GM21737 (cell line): ENCODE results near the gene MSH2.
"Not testable (repeated sequence)": the region's sequence is repeated elsewhere in the genome, so short reads cannot be mapped to it uniquely, and the experiment has no call there.

Experiments used
- ATAC-seq: cut with Tn5 transposase; IDR thresholded peaks from one replicate; pipeline ENCODE4 v1.9.1; 2021; ENCODE audit warnings: mild to moderate bottlenecking, moderate library complexity; ENCODE audit not compliant: unreplicated experiment

MSH2 gene

DNA sequence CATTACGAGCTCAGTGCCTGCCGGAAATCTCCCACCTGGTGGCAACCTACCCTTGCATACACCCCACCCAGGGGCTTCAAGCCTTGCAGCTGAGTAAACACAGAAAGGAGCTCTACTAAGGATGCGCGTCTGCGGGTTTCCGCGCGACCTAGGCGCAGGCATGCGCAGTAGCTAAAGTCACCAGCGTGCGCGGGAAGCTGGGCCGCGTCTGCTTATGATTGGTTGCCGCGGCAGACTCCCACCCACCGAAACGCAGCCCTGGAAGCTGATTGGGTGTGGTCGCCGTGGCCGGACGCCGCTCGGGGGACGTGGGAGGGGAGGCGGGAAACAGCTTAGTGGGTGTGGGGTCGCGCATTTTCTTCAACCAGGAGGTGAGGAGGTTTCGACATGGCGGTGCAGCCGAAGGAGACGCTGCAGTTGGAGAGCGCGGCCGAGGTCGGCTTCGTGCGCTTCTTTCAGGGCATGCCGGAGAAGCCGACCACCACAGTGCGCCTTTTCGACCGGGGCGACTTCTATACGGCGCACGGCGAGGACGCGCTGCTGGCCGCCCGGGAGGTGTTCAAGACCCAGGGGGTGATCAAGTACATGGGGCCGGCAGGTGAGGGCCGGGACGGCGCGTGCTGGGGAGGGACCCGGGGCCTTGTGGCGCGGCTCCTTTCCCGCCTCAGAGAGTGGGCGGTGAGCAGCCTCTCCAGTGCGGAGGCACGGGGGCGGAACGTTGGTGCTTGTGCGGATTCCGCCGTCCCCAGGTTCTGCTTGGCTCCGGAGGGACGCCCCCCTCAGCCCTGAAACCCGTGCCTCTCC is at the start of gene MSH2:
Gene MSH2 (plus strand): TSS at position 352 of the 804 bp plus-strand sequence. CDS start 36 bp downstream, at position 388.
- ATAC-seq: peak; percentile 94

DNA sequence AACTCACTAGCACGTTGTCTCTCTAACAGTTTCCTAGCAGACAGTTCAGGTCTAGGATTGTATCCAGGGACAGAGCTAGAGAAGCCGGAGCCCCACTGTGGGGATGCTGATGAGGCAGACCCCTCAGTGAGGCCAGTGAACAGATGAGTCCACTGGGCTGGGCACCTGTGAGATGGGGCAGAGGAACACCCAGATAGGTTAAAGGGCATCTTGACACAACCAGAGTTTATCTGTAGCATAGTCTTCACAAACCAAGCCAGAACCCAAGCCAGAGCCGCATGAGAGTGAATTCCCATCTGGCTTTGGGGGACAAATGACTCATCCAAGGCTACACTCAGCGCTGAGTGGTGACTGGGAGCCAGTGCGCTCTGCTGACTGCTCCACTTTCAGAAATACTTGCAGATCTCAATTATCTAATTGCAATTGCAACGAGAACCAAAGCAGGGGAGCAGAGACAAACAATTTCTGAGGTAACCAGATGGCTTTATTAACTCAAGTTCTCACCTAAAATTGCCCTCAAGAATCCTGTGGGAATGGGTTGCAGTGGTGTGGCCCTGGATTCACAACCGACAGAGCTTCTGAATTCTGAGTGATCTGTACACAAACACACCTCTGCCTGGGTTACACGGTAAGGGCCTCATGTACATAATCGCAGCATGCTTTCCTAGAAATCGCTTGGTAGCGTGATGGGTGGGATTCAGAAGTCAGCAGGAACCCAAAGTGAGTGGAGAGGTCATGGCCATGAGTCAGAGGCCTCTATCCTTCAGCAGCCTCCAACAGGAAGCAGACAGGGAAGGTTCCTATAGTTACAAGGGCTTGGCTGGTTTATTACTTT is 48.7 kb upstream of the MSH2 start:
- ATAC-seq: no peak

DNA sequence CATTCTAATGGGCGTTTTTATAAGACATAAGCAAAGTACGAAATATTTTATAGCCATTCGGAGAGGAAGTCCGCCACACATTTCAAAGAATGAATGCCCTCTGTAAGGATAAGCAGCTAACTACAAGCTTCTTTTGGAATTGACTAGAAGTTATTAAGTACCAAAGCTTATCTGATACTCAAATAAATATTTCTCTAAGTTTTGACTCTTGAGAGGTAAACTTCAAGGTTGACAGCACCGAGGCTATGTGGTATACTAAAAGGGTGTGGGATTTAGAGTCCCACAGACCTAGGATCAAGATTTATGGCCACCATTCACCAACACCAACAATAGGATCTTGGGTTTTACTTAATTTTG is 48.1 kb upstream of the MSH2 start:
- ATAC-seq: no peak

DNA sequence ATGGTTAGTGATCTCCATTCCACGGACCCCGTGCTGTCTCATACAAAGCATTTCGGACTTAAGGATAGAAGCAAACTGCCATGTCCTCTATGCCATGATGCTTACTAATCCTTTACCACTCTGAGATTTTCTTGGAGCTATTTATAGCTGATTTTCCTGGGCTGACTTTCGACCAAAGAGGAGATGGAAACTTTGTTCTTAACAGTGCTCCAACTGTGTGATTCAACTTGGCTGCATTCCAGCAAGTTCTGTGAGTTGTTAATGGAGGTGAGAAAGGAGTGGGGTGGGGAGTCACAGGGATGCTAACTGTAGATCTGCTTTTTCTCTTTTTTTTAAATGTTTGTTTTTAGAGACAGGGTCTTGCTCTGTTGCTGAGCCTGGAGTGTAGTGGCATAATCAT is 45.5 kb upstream of the MSH2 start:
- no peak for ATAC-seq

DNA sequence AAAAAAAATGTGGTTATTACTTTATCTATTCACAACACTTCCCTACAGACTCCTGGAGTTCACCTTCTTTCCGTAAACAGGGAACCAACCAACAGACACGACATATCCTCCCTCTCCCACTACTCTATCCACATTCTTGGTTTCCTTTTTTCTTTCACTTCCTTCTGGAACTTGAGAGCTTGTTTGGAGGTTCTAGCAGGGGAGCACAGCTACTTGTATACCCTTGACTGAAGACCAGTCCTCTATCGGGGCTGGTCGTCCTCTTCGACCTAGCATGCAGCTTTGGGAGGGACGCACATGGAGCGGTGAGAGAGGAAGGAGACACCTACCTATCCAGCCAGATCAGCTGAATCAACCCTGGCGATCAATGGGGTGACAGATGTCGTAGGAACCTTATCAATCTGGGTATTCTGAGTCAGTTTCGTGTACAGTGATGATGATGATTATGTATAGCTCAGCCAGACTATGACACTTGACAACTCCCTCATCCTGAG is 43.5 kb upstream of the MSH2 start:
- no peak for ATAC-seq

DNA sequence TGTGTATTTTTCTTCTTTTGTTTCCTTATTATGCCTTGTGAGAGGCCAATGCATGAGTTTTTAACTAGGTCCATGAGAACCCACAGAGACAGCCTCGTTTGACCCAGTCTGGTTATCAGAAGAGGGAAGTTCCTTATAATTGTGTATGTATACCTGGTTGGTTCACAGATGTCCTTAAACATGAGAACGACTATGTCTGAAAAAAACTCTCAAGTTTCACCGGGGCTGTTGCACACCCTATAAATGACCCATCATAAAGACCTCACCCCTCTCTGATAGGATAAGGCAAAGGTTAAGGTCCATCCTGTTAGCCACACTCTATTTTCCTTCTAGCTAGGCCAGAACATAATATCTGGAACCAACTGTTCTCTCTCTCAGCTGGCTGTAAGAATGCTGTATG is 42.7 kb upstream of the MSH2 start:
- no peak for ATAC-seq

DNA sequence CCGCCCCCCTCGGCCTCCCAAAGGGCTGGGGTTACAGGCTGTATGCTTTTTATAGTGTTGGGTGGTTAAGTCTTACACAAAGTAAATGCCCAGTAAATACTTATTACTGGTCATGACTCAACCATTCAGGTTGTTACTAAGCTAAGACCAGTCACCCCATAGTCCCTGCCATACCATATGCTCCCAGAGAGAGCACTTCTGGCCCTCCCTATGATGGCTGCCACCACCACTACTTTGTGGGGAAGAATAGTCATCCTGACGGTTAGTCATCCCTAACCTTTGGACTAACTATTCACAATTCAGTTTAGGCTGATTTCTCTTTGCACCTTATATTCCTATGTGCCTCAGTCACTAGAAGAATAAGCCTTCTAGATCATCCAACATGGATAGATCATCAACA is 42.0 kb upstream of the MSH2 start:
- ATAC-seq: no peak

DNA sequence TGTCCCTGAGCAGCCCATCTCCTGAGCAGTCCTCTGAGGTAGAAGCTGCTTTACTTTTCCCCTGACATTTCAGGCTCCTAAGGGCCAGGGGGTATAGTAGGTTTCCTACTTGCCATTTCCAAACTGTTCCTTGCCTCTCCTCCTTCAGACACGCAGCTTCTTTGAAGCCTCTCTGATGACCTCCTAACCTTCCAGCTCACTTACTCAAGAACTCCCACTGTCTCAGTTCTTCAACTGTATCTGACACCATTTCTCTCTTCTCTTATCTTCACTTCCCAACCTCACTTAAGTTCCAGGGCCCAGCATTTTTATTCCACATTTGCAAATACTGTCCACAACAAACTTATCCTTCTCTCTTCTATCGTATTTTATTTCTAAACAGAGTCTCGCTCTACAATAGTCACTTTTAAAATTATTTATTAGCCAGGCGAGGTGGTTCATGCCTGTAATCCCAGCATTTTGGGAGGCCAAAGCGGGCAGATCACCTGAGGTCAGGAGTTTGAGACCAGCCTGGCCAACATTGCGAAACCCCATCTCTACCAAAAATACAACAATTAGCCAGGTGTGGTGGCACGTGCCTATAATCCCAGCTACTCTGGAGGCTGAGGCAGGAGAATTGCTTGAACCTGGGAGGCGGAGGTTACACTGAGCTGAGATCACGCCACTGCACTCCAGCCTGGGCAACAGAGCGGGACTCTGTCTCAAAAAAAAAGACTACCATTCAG is 41.3 kb upstream of the MSH2 start:
- not testable (repeated sequence) for ATAC-seq

DNA sequence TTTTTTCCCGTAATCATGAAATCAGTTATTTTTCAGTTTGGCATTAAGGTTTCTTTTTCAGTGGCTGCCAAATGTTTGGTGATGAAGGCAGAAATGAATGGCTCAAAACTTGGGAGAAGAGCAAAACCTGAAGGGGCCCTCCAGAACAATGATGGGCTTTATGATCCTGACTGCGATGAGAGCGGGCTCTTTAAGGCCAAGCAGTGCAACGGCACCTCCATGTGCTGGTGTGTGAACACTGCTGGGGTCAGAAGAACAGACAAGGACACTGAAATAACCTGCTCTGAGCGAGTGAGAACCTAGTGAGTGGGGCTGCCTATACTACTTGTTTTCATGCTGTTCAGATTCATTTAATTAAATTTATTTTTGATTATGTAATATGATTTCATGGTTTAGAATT is 29.2 kb upstream of the MSH2 start:
- no peak for ATAC-seq

DNA sequence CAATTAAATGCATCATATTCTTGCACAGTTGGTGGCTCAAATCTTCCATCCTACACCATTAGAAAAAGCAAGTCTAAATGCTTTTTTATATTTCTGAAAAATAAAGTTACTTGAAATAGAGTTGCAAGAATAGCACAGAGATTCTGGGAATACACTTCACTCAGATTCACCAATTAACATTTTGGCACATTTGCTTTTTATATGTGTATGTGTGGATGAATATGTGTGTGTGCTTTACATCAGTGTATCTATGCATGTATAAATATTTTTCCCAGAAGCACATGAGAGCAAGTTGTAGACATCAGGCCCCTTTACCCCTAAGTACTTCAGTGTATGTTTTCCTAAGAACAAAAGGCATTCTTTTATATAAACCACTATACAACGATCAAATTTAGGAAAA is 27.6 kb upstream of the MSH2 start:
- no peak for ATAC-seq

DNA sequence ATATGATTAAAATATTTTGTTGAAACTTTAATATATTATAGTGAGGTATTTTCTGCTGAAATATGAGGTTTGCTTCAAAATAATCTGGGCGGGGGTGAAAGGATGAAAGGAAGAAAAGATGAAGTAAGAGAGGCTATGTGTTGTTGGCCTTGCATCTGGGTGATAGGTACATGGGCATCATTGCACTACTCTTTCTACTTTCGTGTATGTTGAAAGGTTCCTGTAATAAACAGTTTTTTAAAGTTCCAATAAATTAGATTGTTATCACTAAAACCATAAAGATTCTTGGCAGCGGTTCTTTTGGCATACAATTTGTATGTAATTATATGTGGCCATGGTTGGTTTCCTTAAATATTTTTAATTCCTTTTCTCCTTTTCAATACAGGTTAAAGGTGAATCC is 23.6 kb upstream of the MSH2 start:
- ATAC-seq: no peak

DNA sequence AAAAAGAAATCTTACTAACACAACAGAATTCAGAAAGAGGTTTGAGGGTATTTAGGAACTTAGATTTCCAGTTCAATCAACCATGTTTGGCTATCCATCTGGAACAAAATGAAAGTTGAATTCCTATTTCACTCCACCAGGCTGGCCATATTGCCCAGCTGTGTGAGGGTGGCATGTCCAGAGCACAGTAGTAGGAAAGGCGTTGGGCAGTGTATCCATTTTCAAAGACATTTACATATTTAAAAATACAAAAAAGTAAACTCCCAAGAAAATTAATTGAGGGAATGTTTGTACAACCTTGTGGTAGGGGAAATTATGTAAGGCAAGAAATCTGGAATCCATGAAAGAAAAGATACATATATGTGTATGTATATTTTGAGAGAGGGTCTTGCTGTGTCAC is 21.5 kb upstream of the MSH2 start:
- ATAC-seq: no peak

DNA sequence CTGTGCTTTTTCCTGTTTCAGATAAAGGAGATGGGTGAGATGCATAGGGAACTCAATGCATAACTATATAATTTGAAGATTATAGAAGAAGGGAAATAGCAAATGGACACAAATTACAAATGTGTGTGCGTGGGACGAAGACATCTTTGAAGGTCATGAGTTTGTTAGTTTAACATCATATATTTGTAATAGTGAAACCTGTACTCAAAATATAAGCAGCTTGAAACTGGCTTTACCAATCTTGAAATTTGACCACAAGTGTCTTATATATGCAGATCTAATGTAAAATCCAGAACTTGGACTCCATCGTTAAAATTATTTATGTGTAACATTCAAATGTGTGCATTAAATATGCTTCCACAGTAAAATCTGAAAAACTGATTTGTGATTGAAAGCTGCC is 16.4 kb upstream of the MSH2 start:
- no peak for ATAC-seq

DNA sequence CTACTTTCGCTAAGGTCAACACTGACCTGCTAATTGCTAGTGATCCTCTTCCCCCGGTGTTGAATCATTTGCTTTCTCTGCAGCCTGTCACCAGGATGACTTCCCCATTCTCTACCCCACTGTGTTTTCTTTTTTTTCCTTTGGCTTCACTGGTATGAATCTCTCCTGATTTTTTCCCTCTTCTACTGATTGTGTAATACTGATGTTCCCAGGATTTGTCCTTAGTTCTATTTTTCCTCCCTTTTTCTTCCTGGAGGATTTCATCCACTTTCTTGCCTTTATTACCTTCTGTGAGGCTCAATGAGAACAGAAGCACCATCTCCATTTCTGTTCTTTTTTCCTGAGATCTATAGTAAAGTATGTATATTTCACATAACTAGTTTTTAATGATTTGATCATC is 14.1 kb upstream of the MSH2 start:
- no peak for ATAC-seq

DNA sequence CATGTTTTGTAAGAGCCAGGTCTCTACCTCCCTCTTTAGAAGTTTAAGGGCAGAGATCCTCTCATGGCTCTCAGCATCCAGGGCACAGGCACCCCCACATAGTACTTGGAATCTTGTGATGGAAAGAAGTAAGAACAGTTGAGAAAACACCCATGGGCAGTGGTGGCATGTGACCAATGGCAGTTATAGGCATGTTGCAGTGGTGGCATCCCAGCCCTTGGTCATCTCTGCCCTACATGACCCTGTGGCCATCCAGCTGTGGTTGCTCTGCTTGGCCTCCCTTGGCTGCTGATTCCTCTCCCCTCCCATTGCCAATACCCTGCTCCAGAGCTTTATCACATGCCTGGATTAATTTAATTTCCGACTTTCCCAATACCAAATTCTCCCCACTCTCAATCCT is 13.3 kb upstream of the MSH2 start:
- no peak for ATAC-seq

DNA sequence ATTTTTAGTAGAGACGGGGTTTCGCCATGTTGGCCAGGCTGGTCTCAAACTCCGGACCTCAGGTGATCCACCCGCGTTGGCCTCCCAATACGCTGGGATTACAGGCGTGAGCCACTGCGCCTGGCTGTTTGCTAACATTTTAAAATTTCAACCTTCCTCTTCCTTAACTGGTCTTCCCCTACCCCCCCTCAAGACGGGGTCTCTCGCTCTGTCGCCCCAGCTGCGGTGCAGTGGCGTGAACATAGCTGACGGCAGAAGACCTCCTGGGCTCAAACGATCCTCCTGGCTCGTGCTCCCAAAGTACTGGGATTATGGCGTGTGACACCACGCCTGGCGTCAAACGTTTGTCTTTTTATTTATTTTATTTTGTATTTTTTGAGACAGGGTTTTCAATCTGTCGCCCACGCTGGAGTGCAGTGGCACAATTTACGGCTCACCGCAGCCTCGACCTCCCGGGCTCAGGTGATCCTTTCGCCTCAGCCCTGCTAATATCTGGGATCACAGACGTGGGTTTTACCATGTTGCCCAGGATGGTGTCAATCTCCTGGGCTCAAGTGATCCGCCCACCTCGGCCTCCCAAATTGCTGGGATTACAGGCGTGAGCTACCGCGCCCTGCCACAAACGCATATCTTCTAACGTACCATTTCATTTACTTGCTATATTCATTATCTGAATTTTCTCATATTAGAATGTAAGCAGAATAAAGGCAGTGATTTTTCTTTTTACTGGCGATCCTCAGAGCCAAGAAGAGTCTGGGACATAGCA is 984 bp upstream of the MSH2 start:
- ATAC-seq: no peak

DNA sequence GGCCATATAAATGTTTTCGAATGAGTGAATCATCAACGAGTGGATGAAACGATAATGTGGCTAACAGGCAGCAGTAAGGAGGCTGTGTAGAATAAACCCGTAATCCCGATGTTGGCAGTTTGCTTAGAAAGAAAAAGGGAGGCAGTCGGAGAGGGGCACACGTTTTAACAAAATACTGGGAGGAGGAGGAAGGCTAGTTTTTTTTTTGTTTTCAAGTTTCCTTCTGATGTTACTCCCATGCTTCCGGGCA is 476 bp upstream of the MSH2 start:
- no peak for ATAC-seq

DNA sequence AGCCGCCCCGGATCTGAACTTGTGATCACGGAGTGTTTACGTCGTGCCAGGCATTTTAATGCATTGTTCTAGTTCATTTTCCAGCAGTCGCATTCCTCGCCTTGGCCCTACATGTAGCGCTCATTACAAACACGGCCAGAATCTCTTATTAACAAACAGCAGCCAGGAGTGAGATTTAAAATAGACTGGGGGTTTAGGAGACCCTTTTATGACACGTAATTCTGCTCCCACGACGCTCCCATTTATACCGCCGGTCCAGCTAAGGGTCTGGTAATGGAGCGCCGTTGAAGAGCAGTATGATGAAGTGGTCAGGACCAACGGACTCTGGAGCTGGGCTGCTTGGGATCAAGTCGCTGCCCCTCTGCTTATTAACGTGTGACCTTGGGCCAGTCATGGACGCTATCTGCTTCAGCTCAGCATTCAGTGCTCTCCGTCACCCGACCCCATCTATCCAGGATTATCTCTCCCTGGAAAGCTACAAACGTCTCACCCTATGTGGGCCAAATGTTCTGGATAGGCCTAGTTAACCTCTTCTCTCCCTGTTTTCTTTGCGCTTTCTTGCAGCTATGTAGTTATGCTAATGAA is 745 bp downstream of the MSH2 start:
- no peak for ATAC-seq

DNA sequence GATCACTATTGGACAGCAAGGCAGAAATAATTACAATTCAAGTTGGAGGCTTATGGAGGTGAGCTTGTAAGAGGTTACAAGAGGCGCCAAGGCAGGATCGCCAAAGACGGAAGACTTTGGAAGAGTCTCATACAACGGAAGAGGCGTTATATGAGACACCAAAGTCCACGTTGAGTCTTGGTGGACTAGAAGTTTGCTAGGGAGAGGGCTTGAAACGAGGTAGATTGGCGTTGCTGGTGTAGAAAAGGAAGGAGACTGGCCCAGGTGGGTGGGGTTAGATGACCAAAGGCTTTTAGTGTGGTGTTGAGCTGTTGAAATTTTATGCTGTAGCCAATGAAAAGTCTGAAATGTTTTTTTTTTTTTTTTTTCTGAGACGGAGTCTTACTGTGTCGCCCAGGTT is 1.4 kb downstream of the MSH2 start:
- no peak for ATAC-seq

DNA sequence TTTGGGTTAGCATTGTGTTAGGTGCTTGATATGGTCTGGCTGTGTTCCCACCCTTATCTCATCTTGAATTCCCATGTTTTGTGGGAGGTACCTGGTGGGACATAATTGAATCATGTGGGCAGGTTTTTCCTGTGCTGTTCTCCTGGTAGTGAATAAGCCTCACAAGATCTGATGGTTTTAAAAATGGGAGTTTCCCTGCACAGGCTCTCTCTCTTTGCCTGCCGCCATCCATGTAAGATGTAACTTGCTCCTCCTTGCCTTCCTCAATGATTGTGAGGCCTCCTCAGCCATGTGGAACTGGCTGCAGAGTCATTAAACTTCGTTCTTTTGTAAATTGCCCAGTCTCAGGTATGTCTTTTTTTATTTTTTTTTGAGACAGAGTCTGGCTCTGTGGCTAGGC is 2.8 kb downstream of the MSH2 start:
- no peak for ATAC-seq
